Tibial artery (tissue), 4 donors: ENCODE results near the gene TMEM190.
A peak's percentile ranks its signal among the peaks of the same experiment; 100 is the strongest.

ENCODE experiments used
- DNase-seq, 2 donors: peaks; one replicate each; pipeline ENCODE4 v3.0.0-alpha.2; 2019
- H3K27ac ChIP-seq, 2 donors: fragments of 200-600 bp; sonication (generic) in 1 of 2; 1 replicate in 1 of 2; 2 replicates in 1 of 2; pipeline ENCODE4 v1.5.1; 2018 to 2019; ENCODE audit warnings: mild to moderate bottlenecking in 1 of 2
- H3K27me3 ChIP-seq, 2 donors: fragments of 200-600 bp; sonication (generic) in 1 of 2; one replicate each; pipeline versions ENCODE4 v1.5.1 to v1.6.0; 2016 to 2019
- H3K36me3 ChIP-seq, 3 donors: fragments of 200-600 bp; sonication (generic) in 2 of 3; one replicate each; pipeline ENCODE4 v1.5.1; 2016 to 2019; ENCODE audit warnings: mild to moderate bottlenecking in 2 of 3
- H3K4me1 ChIP-seq, 4 donors: fragments of 200-600 bp; sonication (generic) in 2 of 4; 1 replicate in 3 of 4; 2 replicates in 1 of 4; pipeline ENCODE4 v1.5.1; 2016 to 2019
- H3K4me3 ChIP-seq, 2 donors: fragments of 200-600 bp; sonication (generic) in 1 of 2; 1 replicate in 1 of 2; 2 replicates in 1 of 2; pipeline ENCODE4 v1.5.1; 2018 to 2019; ENCODE audit warnings: mild to moderate bottlenecking in 2 of 2
- H3K9me3 ChIP-seq, 3 donors: fragments of 200-600 bp; sonication (generic) in 1 of 3; one replicate each; pipeline ENCODE4 v1.5.1; 2016 to 2019
- CTCF ChIP-seq, 2 experiments: fragments of 200-600 bp in 1 of 2; fragments of 450-650 bp in 1 of 2; IDR thresholded peaks; one replicate each; pipeline ENCODE4 v1.5.1; 2017 to 2019; ENCODE audit warnings: antibody characterized with exemption in 2 of 2, mild to moderate bottlenecking in 1 of 2, moderate library complexity in 1 of 2
- intact Hi-C: fragments of 100-400 bp; cut with DNase I; formaldehyde crosslinking; loops from one replicate; pipeline ENCODE4 v1.15.0; 2023; ENCODE audit warnings: low total_unique reads

TMEM190 gene

GRCh38 chr19:55353803-55354697, 22.6 kb upstream of the TMEM190 start:
- intact Hi-C loops: no loop called here
- peaks cover 0 to 22% (median 18%) of the 10 kb centered on the region in 4 donors for H3K4me1 ChIP-seq
- TF ChIP-seq CTCF (IDR thresholded peaks at IDR 0.05): no peak
- DNase-seq: peak in 1 of 2 donors; percentile 40
- H3K27ac ChIP-seq: no peak overlapping the region
- H3K36me3 ChIP-seq: no peaks in the 10 kb centered on the region
- peak overlapping the region; percentile 22 to 47 for H3K4me3 ChIP-seq
- no peaks in the 10 kb centered on the region for H3K9me3 ChIP-seq
- peaks cover 12 to 89% of the 10 kb centered on the region in 2 donors for H3K27me3 ChIP-seq

- Histone ChIP-seq H3K4me1 (peaks cover 0 to 22% (median 18%) of the 10 kb centered on the region in 4 donors), H3K36me3 (no peaks in the 10 kb centered on the region), H3K9me3 (no peaks in the 10 kb centered on the region), H3K27ac (no peak within 1 kb of the TSS), H3K27me3 (peaks cover 12 to 94% of the 10 kb centered on the region in 2 donors), H3K4me3 (peak within 1 kb of the TSS; percentile 22 to 47)
- intact Hi-C loops: no loop called here
- no peak for TF ChIP-seq CTCF (IDR thresholded peaks at IDR 0.05)
- DNase-seq: no peak
Observed at GRCh38 chr19:55354698-55355212, 21.9 kb upstream of the TMEM190 start, which contains the start of gene COX6B2. COX6B2 (minus strand) TSS chr19:55354719; CDS start chr19:55354521, 198 bp downstream.

- H3K36me3 ChIP-seq: no peaks in the 10 kb centered on the region
- H3K4me1 ChIP-seq: peaks cover 0 to 22% (median 18%) of the 10 kb centered on the region in 4 donors
- peaks cover 12 to 90% of the 10 kb centered on the region in 2 donors for H3K27me3 ChIP-seq
- H3K27ac ChIP-seq: no peak overlapping the region
- no peaks in the 10 kb centered on the region for H3K9me3 ChIP-seq
- H3K4me3 ChIP-seq: no peak overlapping the region
- no peak for DNase-seq
- no peak for TF ChIP-seq CTCF (IDR thresholded peaks at IDR 0.05)
- intact Hi-C loops: no loop called here
Observed at GRCh38 chr19:55355213-55355821, 21.3 kb upstream of the TMEM190 start.

- TF ChIP-seq CTCF (IDR thresholded peaks at IDR 0.05): no peak
- no peak overlapping the region for H3K27ac ChIP-seq
- no peak for DNase-seq
- H3K4me3 ChIP-seq: no peak overlapping the region
- no peaks in the 10 kb centered on the region for H3K36me3 ChIP-seq
- peaks cover 4 to 82% of the 10 kb centered on the region in 2 donors for H3K27me3 ChIP-seq
- H3K9me3 ChIP-seq: no peaks in the 10 kb centered on the region
- H3K4me1 ChIP-seq: peaks cover 0 to 15% (median 12%) of the 10 kb centered on the region in 4 donors
- intact Hi-C loops: no loop called here
Observed at GRCh38 chr19:55358493-55358892, 18.1 kb upstream of the TMEM190 start.

GRCh38 chr19:55358943-55359908, 17.4 kb upstream of the TMEM190 start:
- no peak for TF ChIP-seq CTCF (IDR thresholded peaks at IDR 0.05)
- Histone ChIP-seq H3K4me1 (peaks cover 0 to 7% (median 4%) of the 10 kb centered on the region in 4 donors), H3K27ac (no peak overlapping the region), H3K4me3 (no peak overlapping the region), H3K36me3 (no peaks in the 10 kb centered on the region), H3K27me3 (peaks cover 0 to 75% of the 10 kb centered on the region in 2 donors), H3K9me3 (no peaks in the 10 kb centered on the region)
- intact Hi-C loops: no loop called here
- no peak for DNase-seq
